ENCODE measurements around the gene FBXW12.

The FBXW12 gene

DNA sequence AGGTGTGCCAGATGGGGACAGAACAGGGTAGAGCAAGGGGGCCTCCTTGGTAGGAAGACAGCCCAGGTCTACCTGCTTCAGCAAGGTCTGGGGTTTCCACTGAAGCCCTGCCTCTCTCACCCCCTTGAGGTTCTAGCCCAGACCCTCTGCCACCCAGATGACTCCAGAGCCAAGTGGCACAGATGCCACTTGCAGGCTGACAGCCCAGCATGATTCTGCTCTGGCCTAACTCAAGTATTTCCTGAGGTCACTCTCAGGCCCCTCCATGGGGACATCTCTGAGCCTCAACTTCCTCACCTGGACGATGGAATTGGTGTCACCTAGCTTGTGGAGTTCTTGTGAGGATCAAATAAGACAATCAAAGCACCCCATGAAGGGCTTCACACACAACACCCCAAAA, 34.0 kb downstream of the FBXW12 start:
- no peak overlapping the region for H2BK120ac ChIP-seq (ENCODE audit: insufficient read depth, low read length, poor library complexity)
- H3K79me2 ChIP-seq (ENCODE audit: control insufficient read depth, insufficient read depth, low read length, poor library complexity): no peaks in the 10 kb centered on the region
- no peak overlapping the region for H2BK12ac ChIP-seq (ENCODE audit: low read length)
- H3K18ac ChIP-seq (ENCODE audit: low read length): no peak overlapping the region
- H3K36me3 ChIP-seq (ENCODE audit: control insufficient read depth in 1 of 2, insufficient read depth in 2 of 2, low read length in 2 of 2): peaks cover 76 to 80% of the 10 kb centered on the region in 2 experiments
- no peak overlapping the region for H2AFZ ChIP-seq (ENCODE audit: insufficient read depth, low read length, poor library complexity)
- H3K27me3 ChIP-seq (ENCODE audit: insufficient read depth, low read length): no peaks in the 10 kb centered on the region
- H3K4me3 ChIP-seq (ENCODE audit: low read depth, low read length): no peak overlapping the region
- H3K9ac ChIP-seq (ENCODE audit: low read length): no peak overlapping the region
- no peak overlapping the region for H4K8ac ChIP-seq (ENCODE audit: low read depth, low read length)
- no peaks in the 10 kb centered on the region for H3K4me1 ChIP-seq (ENCODE audit: control insufficient read depth in 1 of 2, insufficient read depth in 2 of 2, low read length in 2 of 2)
- no peak overlapping the region for H3K14ac ChIP-seq (ENCODE audit: low read length)
- H4K91ac ChIP-seq (ENCODE audit: low read depth, low read length): no peak overlapping the region
- no CpG with 5 or more reads among the region's 1 CpG for WGBS (ENCODE audit: extremely low coverage, insufficient coverage, insufficient read length)
- no peaks in the 10 kb centered on the region for H3K79me1 ChIP-seq (ENCODE audit: low read length)
- H3K23ac ChIP-seq (ENCODE audit: low read length): no peak overlapping the region
- DNase-seq: no peak
- H2BK5ac ChIP-seq (ENCODE audit: low read depth, low read length, poor library complexity): no peak overlapping the region
- no peak overlapping the region for H3K4ac ChIP-seq (ENCODE audit: low read depth, low read length)
- no peaks in the 10 kb centered on the region for H3K9me3 ChIP-seq (ENCODE audit: insufficient read depth, low read depth, low read length)
- H3K4me2 ChIP-seq (ENCODE audit: low read length): no peak overlapping the region
- H3K27ac ChIP-seq (ENCODE audit: low read depth, low read length): no peak overlapping the region
- no peak overlapping the region for H2AK5ac ChIP-seq (ENCODE audit: low read length)
- H4K12ac ChIP-seq (ENCODE audit: low read depth, low read length): no peak overlapping the region

DNA sequence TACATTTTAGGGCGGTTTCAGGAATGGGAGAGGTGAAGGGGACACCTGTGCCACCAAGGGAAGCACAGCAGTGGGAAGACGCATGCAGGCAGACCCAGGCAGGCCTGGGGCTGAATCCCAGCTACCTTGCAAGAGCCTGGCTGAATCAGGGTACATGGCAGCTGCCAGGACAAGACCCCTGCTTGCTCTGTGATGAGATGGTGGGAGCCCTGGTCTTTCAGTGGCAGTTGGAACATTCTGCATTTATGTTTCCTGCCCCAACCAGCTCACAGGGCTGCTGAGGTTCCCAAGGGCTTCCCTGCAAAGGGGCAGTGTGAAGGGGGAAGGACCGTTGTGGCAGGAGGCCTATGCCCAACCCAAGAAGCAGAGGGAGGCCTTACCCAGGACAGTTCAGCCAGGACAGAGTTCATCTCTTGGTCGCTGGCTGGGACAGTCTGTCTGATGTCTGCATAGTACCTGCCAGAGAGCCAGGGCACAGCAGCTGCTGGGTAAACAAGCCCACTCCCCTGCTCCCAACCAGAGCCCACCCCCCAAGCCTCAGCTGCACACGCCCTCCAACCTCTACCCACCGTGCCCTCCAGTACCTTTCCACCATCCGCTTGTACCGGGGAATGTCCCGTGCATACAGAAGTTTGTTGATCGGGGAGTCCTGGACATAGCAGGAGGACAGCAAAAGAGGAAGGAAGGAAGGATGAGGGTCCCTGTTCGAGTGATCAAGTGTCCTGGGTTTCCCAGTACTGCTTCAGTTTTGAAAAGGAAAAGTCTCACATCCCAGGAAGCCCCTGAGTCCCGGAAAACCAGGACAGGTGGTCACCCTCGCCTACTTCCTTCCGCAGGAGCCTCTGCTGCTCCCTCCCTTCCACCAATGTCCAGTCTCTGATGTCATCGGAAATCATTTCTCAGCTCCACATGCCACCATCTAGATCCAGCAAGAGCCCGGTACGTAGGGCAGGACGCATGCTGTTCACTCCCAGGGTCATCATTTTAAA, 34.7 kb downstream of the FBXW12 start:
- H3K4me2 ChIP-seq (ENCODE audit: low read length): no peak overlapping the region
- no peak overlapping the region for H3K9ac ChIP-seq (ENCODE audit: low read length)
- no peak overlapping the region for H2BK120ac ChIP-seq (ENCODE audit: insufficient read depth, low read length, poor library complexity)
- H3K27me3 ChIP-seq (ENCODE audit: insufficient read depth, low read length): no peaks in the 10 kb centered on the region
- no peaks in the 10 kb centered on the region for H3K79me2 ChIP-seq (ENCODE audit: control insufficient read depth, insufficient read depth, low read length, poor library complexity)
- H2BK5ac ChIP-seq (ENCODE audit: low read depth, low read length, poor library complexity): no peak overlapping the region
- no peak overlapping the region for H3K14ac ChIP-seq (ENCODE audit: low read length)
- H2AFZ ChIP-seq (ENCODE audit: insufficient read depth, low read length, poor library complexity): no peak overlapping the region
- WGBS (ENCODE audit: extremely low coverage, insufficient coverage, insufficient read length): no CpG with 5 or more reads among the region's 18 CpGs
- no peak overlapping the region for H3K27ac ChIP-seq (ENCODE audit: low read depth, low read length)
- H3K4me1 ChIP-seq (ENCODE audit: control insufficient read depth in 1 of 2, insufficient read depth in 2 of 2, low read length in 2 of 2): no peaks in the 10 kb centered on the region
- peaks cover 84 to 87% of the 10 kb centered on the region in 2 experiments for H3K36me3 ChIP-seq (ENCODE audit: control insufficient read depth in 1 of 2, insufficient read depth in 2 of 2, low read length in 2 of 2)
- H2BK12ac ChIP-seq (ENCODE audit: low read length): no peak overlapping the region
- no peak for DNase-seq
- no peaks in the 10 kb centered on the region for H3K79me1 ChIP-seq (ENCODE audit: low read length)
- H3K18ac ChIP-seq (ENCODE audit: low read length): no peak overlapping the region
- H4K12ac ChIP-seq (ENCODE audit: low read depth, low read length): no peak overlapping the region
- no peak overlapping the region for H3K4ac ChIP-seq (ENCODE audit: low read depth, low read length)
- no peak overlapping the region for H3K4me3 ChIP-seq (ENCODE audit: low read depth, low read length)
- no peak overlapping the region for H4K8ac ChIP-seq (ENCODE audit: low read depth, low read length)
- no peak overlapping the region for H2AK5ac ChIP-seq (ENCODE audit: low read length)
- H3K23ac ChIP-seq (ENCODE audit: low read length): no peak overlapping the region
- no peak overlapping the region for H4K91ac ChIP-seq (ENCODE audit: low read depth, low read length)
- H3K9me3 ChIP-seq (ENCODE audit: insufficient read depth, low read depth, low read length): no peaks in the 10 kb centered on the region

DNA sequence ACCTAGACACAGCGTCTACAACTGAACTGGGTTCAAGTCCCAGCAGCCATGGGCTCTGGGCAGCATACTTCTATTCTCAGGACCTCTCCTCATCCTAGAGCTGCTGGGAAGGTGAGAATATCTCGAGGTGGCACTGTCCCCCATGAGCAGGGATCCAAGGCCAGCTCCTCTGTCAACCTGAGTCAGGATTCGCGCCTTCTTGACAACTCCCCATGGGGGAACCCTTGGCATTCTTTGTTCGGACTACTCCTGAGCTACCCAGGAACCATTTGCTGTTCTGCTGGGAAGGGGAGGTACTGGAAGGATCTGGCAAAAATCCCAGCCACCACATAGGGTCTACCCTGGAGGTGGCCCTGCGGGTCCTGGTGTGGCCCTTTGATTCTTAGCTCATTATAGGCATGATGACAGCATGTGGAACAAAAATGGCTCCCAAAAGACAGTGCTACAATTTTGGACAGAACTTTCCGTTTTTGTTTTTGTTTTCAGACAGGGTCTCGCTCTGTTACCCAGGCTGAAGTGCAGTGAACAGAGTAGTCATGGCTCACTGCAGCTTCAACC, 35.6 kb downstream of the FBXW12 start:
- no peak overlapping the region for H2BK120ac ChIP-seq (ENCODE audit: insufficient read depth, low read length, poor library complexity)
- H3K9ac ChIP-seq (ENCODE audit: low read length): no peak overlapping the region
- H3K9me3 ChIP-seq (ENCODE audit: insufficient read depth, low read depth, low read length): no peaks in the 10 kb centered on the region
- no peak overlapping the region for H3K4ac ChIP-seq (ENCODE audit: low read depth, low read length)
- H2AK5ac ChIP-seq (ENCODE audit: low read length): no peak overlapping the region
- H4K91ac ChIP-seq (ENCODE audit: low read depth, low read length): no peak overlapping the region
- H3K4me2 ChIP-seq (ENCODE audit: low read length): no peak overlapping the region
- no peak overlapping the region for H3K27ac ChIP-seq (ENCODE audit: low read depth, low read length)
- H3K36me3 ChIP-seq (ENCODE audit: control insufficient read depth in 1 of 2, insufficient read depth in 2 of 2, low read length in 2 of 2): peaks cover 89 to 95% of the 10 kb centered on the region in 2 experiments
- no peak for DNase-seq
- no peak overlapping the region for H3K4me3 ChIP-seq (ENCODE audit: low read depth, low read length)
- H4K8ac ChIP-seq (ENCODE audit: low read depth, low read length): no peak overlapping the region
- no peaks in the 10 kb centered on the region for H3K27me3 ChIP-seq (ENCODE audit: insufficient read depth, low read length)
- no peak overlapping the region for H3K14ac ChIP-seq (ENCODE audit: low read length)
- no peaks in the 10 kb centered on the region for H3K4me1 ChIP-seq (ENCODE audit: control insufficient read depth in 1 of 2, insufficient read depth in 2 of 2, low read length in 2 of 2)
- H3K79me1 ChIP-seq (ENCODE audit: low read length): no peaks in the 10 kb centered on the region
- H2BK5ac ChIP-seq (ENCODE audit: low read depth, low read length, poor library complexity): no peak overlapping the region
- WGBS (ENCODE audit: extremely low coverage, insufficient coverage, insufficient read length): no CpG with 5 or more reads among the region's 8 CpGs
- H4K12ac ChIP-seq (ENCODE audit: low read depth, low read length): no peak overlapping the region
- H3K18ac ChIP-seq (ENCODE audit: low read length): no peak overlapping the region
- no peak overlapping the region for H3K23ac ChIP-seq (ENCODE audit: low read length)
- no peak overlapping the region for H2AFZ ChIP-seq (ENCODE audit: insufficient read depth, low read length, poor library complexity)
- H3K79me2 ChIP-seq (ENCODE audit: control insufficient read depth, insufficient read depth, low read length, poor library complexity): no peaks in the 10 kb centered on the region
- H2BK12ac ChIP-seq (ENCODE audit: low read length): no peak overlapping the region

GRCh38 chr3:48408823-48409281, 36.8 kb downstream of the FBXW12 start:
- Histone ChIP-seq H3K4ac (ENCODE audit: low read depth, low read length) (no peak overlapping the region), H3K18ac (ENCODE audit: low read length) (no peak overlapping the region), H3K9me3 (ENCODE audit: insufficient read depth, low read depth, low read length) (peaks cover 2% of the 10 kb centered on the region), H2BK120ac (ENCODE audit: insufficient read depth, low read length, poor library complexity) (no peak overlapping the region), H2AK5ac (ENCODE audit: low read length) (no peak overlapping the region), H3K14ac (ENCODE audit: low read length) (no peak overlapping the region), H3K9ac (ENCODE audit: low read length) (no peak overlapping the region), H3K4me3 (ENCODE audit: low read depth, low read length) (no peak overlapping the region), H3K4me1 (ENCODE audit: control insufficient read depth in 1 of 2, insufficient read depth in 2 of 2, low read length in 2 of 2) (no peaks in the 10 kb centered on the region), H4K8ac (ENCODE audit: low read depth, low read length) (no peak overlapping the region), H3K79me2 (ENCODE audit: control insufficient read depth, insufficient read depth, low read length, poor library complexity) (no peaks in the 10 kb centered on the region), H3K4me2 (ENCODE audit: low read length) (no peak overlapping the region), H3K79me1 (ENCODE audit: low read length) (no peaks in the 10 kb centered on the region), H4K91ac (ENCODE audit: low read depth, low read length) (no peak overlapping the region), H2AFZ (ENCODE audit: insufficient read depth, low read length, poor library complexity) (no peak overlapping the region), H2BK5ac (ENCODE audit: low read depth, low read length, poor library complexity) (no peak overlapping the region), H3K27ac (ENCODE audit: low read depth, low read length) (no peak overlapping the region), H4K12ac (ENCODE audit: low read depth, low read length) (no peak overlapping the region), H3K36me3 (ENCODE audit: control insufficient read depth in 1 of 2, insufficient read depth in 2 of 2, low read length in 2 of 2) (peaks cover 95 to 97% of the 10 kb centered on the region in 2 experiments), H2BK12ac (ENCODE audit: low read length) (no peak overlapping the region), H3K27me3 (ENCODE audit: insufficient read depth, low read length) (no peaks in the 10 kb centered on the region), H3K23ac (ENCODE audit: low read length) (no peak overlapping the region)
- no peak for DNase-seq
- no CpG with 5 or more reads among the region's 4 CpGs for WGBS (ENCODE audit: extremely low coverage, insufficient coverage, insufficient read length)
